ENCODE measurements around the gene MICB. TPM values are rescaled to one million over a fixed set of nuclear protein-coding genes. Genes with fewer than 3 reads are reported as not detected.

The MICB gene
- total and polyA plus RNA-seq, 9 of the 15 experiments (the other 6 are each of a cell fraction or from before 2014, with no cell fraction given) = 13.3 to 34.5 (median 19.8) TPM

DNA sequence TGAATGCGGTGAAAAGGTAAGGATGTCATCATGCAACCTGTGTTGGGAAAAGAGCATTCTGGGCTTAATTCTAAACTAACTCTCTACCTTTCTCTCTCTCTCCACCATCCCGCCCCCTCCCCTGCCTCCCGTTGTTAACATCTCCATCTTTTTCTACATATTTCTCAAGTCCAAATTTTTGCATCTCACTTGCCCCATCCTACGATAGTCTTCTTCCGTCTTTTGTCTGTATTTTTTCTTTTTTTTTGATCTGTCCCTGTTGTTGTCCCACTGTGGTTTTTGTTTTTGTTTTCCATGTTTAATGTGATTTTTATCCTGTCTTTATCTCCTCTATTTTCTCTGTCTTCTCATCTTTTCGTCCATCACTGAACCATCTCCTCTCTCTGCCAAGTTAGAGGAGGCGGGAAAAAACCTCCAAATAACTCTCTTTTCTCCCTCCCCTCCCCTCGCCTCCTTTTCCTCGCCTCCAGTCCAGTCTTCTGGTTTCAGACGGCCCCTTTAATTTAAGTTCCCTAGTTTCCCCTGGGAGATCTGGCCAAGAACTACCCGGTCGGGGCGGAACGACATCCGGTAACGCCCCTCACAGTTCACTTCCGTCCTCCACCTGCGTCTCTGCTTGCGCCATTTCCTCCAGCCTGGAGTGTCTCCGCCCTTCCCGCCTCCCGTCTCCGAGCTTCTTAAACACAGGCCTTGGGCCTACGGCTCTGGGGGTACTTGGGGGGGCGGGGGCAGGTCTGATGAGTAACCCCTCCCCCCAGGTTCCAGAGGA lies 49.2 kb downstream of the MICB start, which contains the start of gene NFKBIL1 (continued):
- TF ChIP-seq, protein P1, sequence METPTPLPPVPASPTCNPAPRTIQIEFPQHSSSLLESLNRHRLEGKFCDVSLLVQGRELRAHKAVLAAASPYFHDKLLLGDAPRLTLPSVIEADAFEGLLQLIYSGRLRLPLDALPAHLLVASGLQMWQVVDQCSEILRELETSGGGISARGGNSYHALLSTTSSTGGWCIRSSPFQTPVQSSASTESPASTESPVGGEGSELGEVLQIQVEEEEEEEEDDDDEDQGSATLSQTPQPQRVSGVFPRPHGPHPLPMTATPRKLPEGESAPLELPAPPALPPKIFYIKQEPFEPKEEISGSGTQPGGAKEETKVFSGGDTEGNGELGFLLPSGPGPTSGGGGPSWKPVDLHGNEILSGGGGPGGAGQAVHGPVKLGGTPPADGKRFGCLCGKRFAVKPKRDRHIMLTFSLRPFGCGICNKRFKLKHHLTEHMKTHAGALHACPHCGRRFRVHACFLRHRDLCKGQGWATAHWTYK (CRISPR knock-in tag; IDR thresholded peaks at IDR 0.05) = no peak
- TF ChIP-seq CEBPB (tag; IDR thresholded peaks at IDR 0.05) (peak; percentile 91), ASH1L (IDR thresholded peaks at IDR 0.05; ENCODE audit: borderline replicate concordance, low read depth, partially characterized antibody) (peak; percentile 81), NFE2L1 (tag; IDR thresholded peaks at IDR 0.05; ENCODE audit: borderline replicate concordance, low read depth) (no peak), NFIX (CRISPR knock-in tag; IDR thresholded peaks at IDR 0.05; ENCODE audit: low read depth) (no peak), HMGN3 (IDR thresholded peaks at IDR 0.05; ENCODE audit: borderline replicate concordance, extremely low read depth, insufficient read length, low read depth, low read length) (no peak), MTA2 (IDR thresholded peaks at IDR 0.05; ENCODE audit: low read depth) (peak; percentile 31), RHOXF2B (CRISPR knock-in tag; conservative IDR thresholded peaks at IDR 0.05) (no peak), BRF1 (IDR thresholded peaks at IDR 0.05; ENCODE audit: borderline replicate concordance, extremely low read depth, insufficient read length) (no peak)
- TF ChIP-seq, protein P2, sequence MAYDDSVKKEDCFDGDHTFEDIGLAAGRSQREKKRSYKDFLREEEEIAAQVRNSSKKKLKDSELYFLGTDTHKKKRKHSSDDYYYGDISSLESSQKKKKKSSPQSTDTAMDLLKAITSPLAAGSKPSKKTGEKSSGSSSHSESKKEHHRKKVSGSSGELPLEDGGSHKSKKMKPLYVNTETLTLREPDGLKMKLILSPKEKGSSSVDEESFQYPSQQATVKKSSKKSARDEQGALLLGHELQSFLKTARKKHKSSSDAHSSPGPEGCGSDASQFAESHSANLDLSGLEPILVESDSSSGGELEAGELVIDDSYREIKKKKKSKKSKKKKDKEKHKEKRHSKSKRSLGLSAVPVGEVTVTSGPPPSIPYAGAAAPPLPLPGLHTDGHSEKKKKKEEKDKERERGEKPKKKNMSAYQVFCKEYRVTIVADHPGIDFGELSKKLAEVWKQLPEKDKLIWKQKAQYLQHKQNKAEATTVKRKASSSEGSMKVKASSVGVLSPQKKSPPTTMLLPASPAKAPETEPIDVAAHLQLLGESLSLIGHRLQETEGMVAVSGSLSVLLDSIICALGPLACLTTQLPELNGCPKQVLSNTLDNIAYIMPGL (CRISPR knock-in tag; IDR thresholded peaks at IDR 0.05) = no peak; the same call in 1 of the 2 replicates
- TF ChIP-seq, protein P3, sequence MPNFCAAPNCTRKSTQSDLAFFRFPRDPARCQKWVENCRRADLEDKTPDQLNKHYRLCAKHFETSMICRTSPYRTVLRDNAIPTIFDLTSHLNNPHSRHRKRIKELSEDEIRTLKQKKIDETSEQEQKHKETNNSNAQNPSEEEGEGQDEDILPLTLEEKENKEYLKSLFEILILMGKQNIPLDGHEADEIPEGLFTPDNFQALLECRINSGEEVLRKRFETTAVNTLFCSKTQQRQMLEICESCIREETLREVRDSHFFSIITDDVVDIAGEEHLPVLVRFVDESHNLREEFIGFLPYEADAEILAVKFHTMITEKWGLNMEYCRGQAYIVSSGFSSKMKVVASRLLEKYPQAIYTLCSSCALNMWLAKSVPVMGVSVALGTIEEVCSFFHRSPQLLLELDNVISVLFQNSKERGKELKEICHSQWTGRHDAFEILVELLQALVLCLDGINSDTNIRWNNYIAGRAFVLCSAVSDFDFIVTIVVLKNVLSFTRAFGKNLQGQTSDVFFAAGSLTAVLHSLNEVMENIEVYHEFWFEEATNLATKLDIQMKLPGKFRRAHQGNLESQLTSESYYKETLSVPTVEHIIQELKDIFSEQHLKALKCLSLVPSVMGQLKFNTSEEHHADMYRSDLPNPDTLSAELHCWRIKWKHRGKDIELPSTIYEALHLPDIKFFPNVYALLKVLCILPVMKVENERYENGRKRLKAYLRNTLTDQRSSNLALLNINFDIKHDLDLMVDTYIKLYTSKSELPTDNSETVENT (CRISPR knock-in tag; IDR thresholded peaks at IDR 0.05) = no peak
- TF ChIP-seq, protein P4, sequence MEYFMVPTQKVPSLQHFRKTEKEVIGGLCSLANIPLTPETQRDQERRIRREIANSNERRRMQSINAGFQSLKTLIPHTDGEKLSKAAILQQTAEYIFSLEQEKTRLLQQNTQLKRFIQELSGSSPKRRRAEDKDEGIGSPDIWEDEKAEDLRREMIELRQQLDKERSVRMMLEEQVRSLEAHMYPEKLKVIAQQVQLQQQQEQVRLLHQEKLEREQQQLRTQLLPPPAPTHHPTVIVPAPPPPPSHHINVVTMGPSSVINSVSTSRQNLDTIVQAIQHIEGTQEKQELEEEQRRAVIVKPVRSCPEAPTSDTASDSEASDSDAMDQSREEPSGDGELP (CRISPR knock-in tag; IDR thresholded peaks at IDR 0.05; ENCODE audit: borderline replicate concordance) = peak; percentile 94
- TF ChIP-seq, protein P5, sequence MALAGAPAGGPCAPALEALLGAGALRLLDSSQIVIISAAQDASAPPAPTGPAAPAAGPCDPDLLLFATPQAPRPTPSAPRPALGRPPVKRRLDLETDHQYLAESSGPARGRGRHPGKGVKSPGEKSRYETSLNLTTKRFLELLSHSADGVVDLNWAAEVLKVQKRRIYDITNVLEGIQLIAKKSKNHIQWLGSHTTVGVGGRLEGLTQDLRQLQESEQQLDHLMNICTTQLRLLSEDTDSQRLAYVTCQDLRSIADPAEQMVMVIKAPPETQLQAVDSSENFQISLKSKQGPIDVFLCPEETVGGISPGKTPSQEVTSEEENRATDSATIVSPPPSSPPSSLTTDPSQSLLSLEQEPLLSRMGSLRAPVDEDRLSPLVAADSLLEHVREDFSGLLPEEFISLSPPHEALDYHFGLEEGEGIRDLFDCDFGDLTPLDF (CRISPR knock-in tag; IDR thresholded peaks at IDR 0.05) = no peak
- TF ChIP-seq, protein P6, sequence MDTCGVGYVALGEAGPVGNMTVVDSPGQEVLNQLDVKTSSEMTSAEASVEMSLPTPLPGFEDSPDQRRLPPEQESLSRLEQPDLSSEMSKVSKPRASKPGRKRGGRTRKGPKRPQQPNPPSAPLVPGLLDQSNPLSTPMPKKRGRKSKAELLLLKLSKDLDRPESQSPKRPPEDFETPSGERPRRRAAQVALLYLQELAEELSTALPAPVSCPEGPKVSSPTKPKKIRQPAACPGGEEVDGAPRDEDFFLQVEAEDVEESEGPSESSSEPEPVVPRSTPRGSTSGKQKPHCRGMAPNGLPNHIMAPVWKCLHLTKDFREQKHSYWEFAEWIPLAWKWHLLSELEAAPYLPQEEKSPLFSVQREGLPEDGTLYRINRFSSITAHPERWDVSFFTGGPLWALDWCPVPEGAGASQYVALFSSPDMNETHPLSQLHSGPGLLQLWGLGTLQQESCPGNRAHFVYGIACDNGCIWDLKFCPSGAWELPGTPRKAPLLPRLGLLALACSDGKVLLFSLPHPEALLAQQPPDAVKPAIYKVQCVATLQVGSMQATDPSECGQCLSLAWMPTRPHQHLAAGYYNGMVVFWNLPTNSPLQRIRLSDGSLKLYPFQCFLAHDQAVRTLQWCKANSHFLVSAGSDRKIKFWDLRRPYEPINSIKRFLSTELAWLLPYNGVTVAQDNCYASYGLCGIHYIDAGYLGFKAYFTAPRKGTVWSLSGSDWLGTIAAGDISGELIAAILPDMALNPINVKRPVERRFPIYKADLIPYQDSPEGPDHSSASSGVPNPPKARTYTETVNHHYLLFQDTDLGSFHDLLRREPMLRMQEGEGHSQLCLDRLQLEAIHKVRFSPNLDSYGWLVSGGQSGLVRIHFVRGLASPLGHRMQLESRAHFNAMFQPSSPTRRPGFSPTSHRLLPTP (IDR thresholded peaks at IDR 0.05; ENCODE audit: borderline replicate concordance, extremely low read depth, insufficient read length) = no peak

Measured in K562 (cell line).